Endothelial cell of umbilical vein (primary cell): ENCODE measurements around the gene CLEC16A. TPM values are rescaled to one million over a fixed set of nuclear protein-coding genes. Genes with fewer than 3 reads are reported as not detected.

ENCODE experiments used
- BruUV-seq: library from RNA; stranded (reverse); fragments of 400-500 nt; replicated peaks from 2 replicates; lab custom pipeline; 2021; lab: Mats Ljungman, UMichigan
- CTCF ChIA-PET: fragments of 300-600, 350-600 bp; sonication (Branson Sonifier 250); formaldehyde crosslinking; loops from one replicate; lab custom pipeline; 2021; ENCODE audit warnings: antibody characterized with exemption, inconsistent platforms; lab: Charles Lee
- POLR2A ChIA-PET: fragments of 300-600, 350-600 bp; sonication (Branson Sonifier 250); formaldehyde crosslinking; loops from one replicate; lab custom pipeline; 2021; ENCODE audit warnings: antibody characterized with exemption, inconsistent platforms; lab: Charles Lee
- DNase-seq: peaks from one replicate; pipeline ENCODE4 v3.0.0-alpha.2; 2011; ENCODE audit warnings: low read depth, low spot score
- FAIRE-seq: peaks from 2 replicates; lab custom pipeline; 2011; peaks lifted over from hg19 to GRCh38; lab: Jason Lieb, UNC
- H2AFZ ChIP-seq: 2 replicates; pipeline ENCODE4 v1.6.0; 2012; ENCODE audit warnings: low read depth, low read length, control low read depth, inconsistent platforms
- H3K27ac ChIP-seq: 2 replicates; pipeline ENCODE4 v1.5.1; 2011; ENCODE audit warnings: low read depth, mild to moderate bottlenecking, control low read depth, low read length, moderate library complexity; ENCODE audit not compliant: insufficient read depth
- H3K27me3 ChIP-seq, 2 experiments: 2 replicates each; pipeline versions ENCODE4 v1.6.0 to v1.6.1; 2011; ENCODE audit warnings: low read length in 2 of 2, mixed read lengths in 1 of 2; ENCODE audit not compliant: control insufficient read depth in 2 of 2, insufficient read depth in 2 of 2
- H3K36me3 ChIP-seq, 2 experiments: 2 replicates in 1 of 2; 3 replicates in 1 of 2; pipeline ENCODE4 v1.5.1; 2011; ENCODE audit warnings: low read length in 2 of 2, mild to moderate bottlenecking in 1 of 2, moderate library complexity in 1 of 2; ENCODE audit not compliant: control insufficient read depth in 2 of 2, insufficient read depth in 2 of 2; ENCODE audit errors: extremely low read depth in 1 of 2
- H3K4me1 ChIP-seq: 3 replicates; pipeline ENCODE4 v1.5.1; 2011; ENCODE audit warnings: mild to moderate bottlenecking, low read length; ENCODE audit not compliant: control insufficient read depth, insufficient read depth; ENCODE audit errors: extremely low read depth
- H3K4me2 ChIP-seq: 2 replicates; pipeline ENCODE4 v1.6.1; 2011; ENCODE audit warnings: low read length, control low read depth, mixed read lengths; ENCODE audit not compliant: insufficient read depth
- H3K4me3 ChIP-seq, 3 experiments: fragments of 200-600 bp in 1 of 3; sonication (generic), shearing (Covaris generic) in 1 of 3; replicated peaks in 1 of 3; 2 replicates each; pipeline ENCODE4 v1.5.1; 2011 to 2016; ENCODE audit warnings: control low read depth in 3 of 3, low read length in 3 of 3, mild to moderate bottlenecking in 2 of 3, inconsistent platforms in 1 of 3, low read depth in 1 of 3, moderate library complexity in 1 of 3; ENCODE audit not compliant: insufficient read depth in 1 of 3
- H3K79me2 ChIP-seq: 2 replicates; pipeline ENCODE4 v1.6.0; 2012; ENCODE audit warnings: low read length, inconsistent platforms; ENCODE audit not compliant: control insufficient read depth, insufficient read depth
- H3K9ac ChIP-seq: replicated peaks from 2 replicates; pipeline ENCODE3; 2011; ENCODE audit warnings: low read length, control low read depth; ENCODE audit not compliant: insufficient read depth; ENCODE audit errors: extremely low read depth
- H3K9me1 ChIP-seq: replicated peaks from 3 replicates; pipeline ENCODE4 v1.6.0; 2011; ENCODE audit warnings: mild to moderate bottlenecking, low read length; ENCODE audit not compliant: control insufficient read depth, insufficient read depth; ENCODE audit errors: extremely low read depth
- H3K9me3 ChIP-seq: replicated peaks from 2 replicates; pipeline ENCODE4 v1.5.1; 2012; ENCODE audit warnings: low read length, inconsistent platforms; ENCODE audit not compliant: control insufficient read depth, insufficient read depth
- H4K20me1 ChIP-seq: replicated peaks from 2 replicates; pipeline ENCODE3; 2011; ENCODE audit warnings: mild to moderate bottlenecking, low read length; ENCODE audit not compliant: control insufficient read depth, insufficient read depth; ENCODE audit errors: extremely low read depth
- CTCF ChIP-seq, 2 donors: IDR thresholded peaks; 1 replicate in 1 of 2; 2 replicates in 1 of 2; pipeline ENCODE4 v1.5.1; 2011; ENCODE audit warnings: low read length in 2 of 2, mild to moderate bottlenecking in 2 of 2, moderate library complexity in 2 of 2, control low read depth in 1 of 2, inconsistent platforms in 1 of 2, low read depth in 1 of 2; ENCODE audit not compliant: insufficient read depth in 1 of 2; ENCODE audit errors: extremely low read depth in 1 of 2
- EZH2 ChIP-seq: IDR thresholded peaks from 2 replicates; pipeline ENCODE4 v1.6.1; 2012; ENCODE audit warnings: borderline replicate concordance, low read depth, mild to moderate bottlenecking, moderate library complexity, low read length, inconsistent platforms; ENCODE audit not compliant: severe bottlenecking
- FOS ChIP-seq: IDR thresholded peaks from 2 replicates; pipeline ENCODE4 v1.6.1; 2011; ENCODE audit warnings: mild to moderate bottlenecking, low read length, moderate library complexity, borderline replicate concordance; ENCODE audit not compliant: insufficient read depth
- GATA2 ChIP-seq: IDR thresholded peaks from 2 replicates; pipeline ENCODE4 v1.7.0; 2011; ENCODE audit warnings: low read depth, mild to moderate bottlenecking, moderate library complexity, mixed read lengths, low read length; ENCODE audit not compliant: insufficient read length, insufficient read depth
- JUN ChIP-seq: IDR thresholded peaks from 2 replicates; pipeline ENCODE4 v1.6.1; 2011; ENCODE audit warnings: borderline replicate concordance, low read depth; ENCODE audit not compliant: insufficient read length, insufficient read depth
- MAX ChIP-seq: IDR thresholded peaks from 2 replicates; pipeline ENCODE4 v1.6.1; 2011; ENCODE audit not compliant: insufficient read depth, insufficient read length
- MYC ChIP-seq: IDR thresholded peaks from one replicate; pipeline ENCODE4 v1.6.1; 2011; ENCODE audit warnings: mild to moderate bottlenecking, low read depth, low read length
- POLR2A ChIP-seq: IDR thresholded peaks from 2 replicates; pipeline ENCODE4 v1.6.1; 2012; ENCODE audit warnings: low read depth, mild to moderate bottlenecking, control low read depth, low read length
- POLR2AphosphoS5 ChIP-seq: IDR thresholded peaks from 2 replicates; pipeline ENCODE4 v1.6.1; 2012; ENCODE audit warnings: low read depth, mild to moderate bottlenecking, control low read depth, low read length, moderate library complexity; ENCODE audit not compliant: insufficient read depth
- dilution Hi-C: fragments of 300-500 bp; cut with MboI; formaldehyde crosslinking; loops from one replicate; pipeline ENCODE4 v1.15.0; 2019; ENCODE audit warnings: low sequenced_read_pairs; ENCODE audit not compliant: extremely low pct_ligation_motif_present
- intact Hi-C: fragments of 100-400 bp; cut with micrococcal nuclease; formaldehyde crosslinking; loops from one replicate; pipeline ENCODE4 v1.10.0; 2022
- polyA plus RNA-seq, 4 experiments: library from polyadenylated mRNA; depleted of rRNA in 3 of 4; stranded (reverse) in 3 of 4; unstranded in 1 of 4; fragments of >200 nt; gene quantifications; 2 replicates each; pipeline versions ENCODE4 v1.2.1 to v1.2.3, GENCODE V29; 2011 to 2012; ENCODE audit warnings: missing spikeins in 1 of 4
- total RNA-seq: library from RNA; stranded (reverse); gene quantifications from 2 replicates; pipeline ENCODE4 v1.2.3, GENCODE V29; 2021

Gene CLEC16A
- total and polyA plus RNA-seq, 2 donors (not counting 3 experiments of a cell fraction or from before 2014, with no cell fraction given), result 11.4 to 23.3 TPM

GRCh38 chr16:11042191-11042590 is 97.8 kb downstream of the CLEC16A start:
- dilution Hi-C loops (no loop called here), intact Hi-C loops (no loop called here)
- Histone ChIP-seq H4K20me1 (no peaks in the 10 kb centered on the region), H3K27me3 (no peaks in the 10 kb centered on the region), H3K4me2 (no peak overlapping the region), H3K36me3 (peaks cover 2 to 11% of the 10 kb centered on the region in 2 experiments), H3K9ac (no peak overlapping the region), H3K9me3 (no peaks in the 10 kb centered on the region), H3K4me1 (no peaks in the 10 kb centered on the region), H2AFZ (no peak overlapping the region), H3K79me2 (no peaks in the 10 kb centered on the region), H3K4me3 (no peak overlapping the region), H3K9me1 (no peaks in the 10 kb centered on the region), H3K27ac (no peak overlapping the region)
- TF ChIP-seq GATA2 (no peak), JUN (no peak), MYC (no peak), CTCF (IDR thresholded peaks at IDR 0.05; ENCODE audit: extremely low read depth in 1 of 2, insufficient read depth in 1 of 2, low read depth in 1 of 2, low read length in 2 of 2) (no peak), MAX (no peak), EZH2 (no peak), FOS (no peak), POLR2AphosphoS5 (no peak), POLR2A (no peak)
- FAIRE-seq (no peak), DNase-seq (no peak)
- no TSS peak for BruUV-seq
- POLR2A ChIA-PET, result no interaction called here
- CTCF ChIA-PET, result no interaction called here
